ENCODE measurements around the gene HMCN1. TPM values are rescaled to one million over a fixed set of nuclear protein-coding genes. Genes with fewer than 3 reads are reported as not detected.

Gene HMCN1
- polyA plus RNA-seq, 1 of the 3 experiments (the other 2 are of a cell fraction): 59.5 TPM

- TF ChIP-seq, protein P1, sequence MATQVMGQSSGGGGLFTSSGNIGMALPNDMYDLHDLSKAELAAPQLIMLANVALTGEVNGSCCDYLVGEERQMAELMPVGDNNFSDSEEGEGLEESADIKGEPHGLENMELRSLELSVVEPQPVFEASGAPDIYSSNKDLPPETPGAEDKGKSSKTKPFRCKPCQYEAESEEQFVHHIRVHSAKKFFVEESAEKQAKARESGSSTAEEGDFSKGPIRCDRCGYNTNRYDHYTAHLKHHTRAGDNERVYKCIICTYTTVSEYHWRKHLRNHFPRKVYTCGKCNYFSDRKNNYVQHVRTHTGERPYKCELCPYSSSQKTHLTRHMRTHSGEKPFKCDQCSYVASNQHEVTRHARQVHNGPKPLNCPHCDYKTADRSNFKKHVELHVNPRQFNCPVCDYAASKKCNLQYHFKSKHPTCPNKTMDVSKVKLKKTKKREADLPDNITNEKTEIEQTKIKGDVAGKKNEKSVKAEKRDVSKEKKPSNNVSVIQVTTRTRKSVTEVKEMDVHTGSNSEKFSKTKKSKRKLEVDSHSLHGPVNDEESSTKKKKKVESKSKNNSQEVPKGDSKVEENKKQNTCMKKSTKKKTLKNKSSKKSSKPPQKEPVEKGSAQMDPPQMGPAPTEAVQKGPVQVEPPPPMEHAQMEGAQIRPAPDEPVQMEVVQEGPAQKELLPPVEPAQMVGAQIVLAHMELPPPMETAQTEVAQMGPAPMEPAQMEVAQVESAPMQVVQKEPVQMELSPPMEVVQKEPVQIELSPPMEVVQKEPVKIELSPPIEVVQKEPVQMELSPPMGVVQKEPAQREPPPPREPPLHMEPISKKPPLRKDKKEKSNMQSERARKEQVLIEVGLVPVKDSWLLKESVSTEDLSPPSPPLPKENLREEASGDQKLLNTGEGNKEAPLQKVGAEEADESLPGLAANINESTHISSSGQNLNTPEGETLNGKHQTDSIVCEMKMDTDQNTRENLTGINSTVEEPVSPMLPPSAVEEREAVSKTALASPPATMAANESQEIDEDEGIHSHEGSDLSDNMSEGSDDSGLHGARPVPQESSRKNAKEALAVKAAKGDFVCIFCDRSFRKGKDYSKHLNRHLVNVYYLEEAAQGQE (IDR thresholded peaks at IDR 0.05; ENCODE audit: low read depth, low read length): peak; percentile 97
Measured at GRCh38 chr1:186102547-186103148, 368.5 kb downstream of the HMCN1 start (continued).

GRCh38 chr1:186104459-186104858, 370.3 kb downstream of the HMCN1 start:
- no peak overlapping the region for H3K4me3 ChIP-seq (ENCODE audit: low read depth in 2 of 2, low read length in 1 of 2)
- POLR2A ChIA-PET: no interaction called here
- H3K27me3 ChIP-seq (ENCODE audit: insufficient read depth): no peaks in the 10 kb centered on the region
- WGBS (ENCODE audit: low lambda C conversion rate): 10% methylated on average over 1 of the region's 1 CpG
- no peaks in the 10 kb centered on the region; a peak in 1 of 4 replicates for H3K4me1 ChIP-seq (ENCODE audit: control insufficient read depth in 1 of 2, insufficient read depth in 2 of 2, low read depth in 1 of 2, low read length in 1 of 2)
- H3K4me2 ChIP-seq: no peak overlapping the region
- no peak overlapping the region for H3K9ac ChIP-seq
- TF ChIP-seq RAD21 (IDR thresholded peaks at IDR 0.05; ENCODE audit: low read length): no peak
- TF ChIP-seq, protein P2, sequence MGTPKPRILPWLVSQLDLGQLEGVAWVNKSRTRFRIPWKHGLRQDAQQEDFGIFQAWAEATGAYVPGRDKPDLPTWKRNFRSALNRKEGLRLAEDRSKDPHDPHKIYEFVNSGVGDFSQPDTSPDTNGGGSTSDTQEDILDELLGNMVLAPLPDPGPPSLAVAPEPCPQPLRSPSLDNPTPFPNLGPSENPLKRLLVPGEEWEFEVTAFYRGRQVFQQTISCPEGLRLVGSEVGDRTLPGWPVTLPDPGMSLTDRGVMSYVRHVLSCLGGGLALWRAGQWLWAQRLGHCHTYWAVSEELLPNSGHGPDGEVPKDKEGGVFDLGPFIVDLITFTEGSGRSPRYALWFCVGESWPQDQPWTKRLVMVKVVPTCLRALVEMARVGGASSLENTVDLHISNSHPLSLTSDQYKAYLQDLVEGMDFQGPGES (IDR thresholded peaks at IDR 0.05; ENCODE audit: low read depth, low read length): no peak
- no peak for TF ChIP-seq EP300 (IDR thresholded peaks at IDR 0.05; ENCODE audit: borderline replicate concordance in 1 of 2, low read depth in 1 of 2, low read length in 1 of 2)
- no peak for TF ChIP-seq CHD2 (IDR thresholded peaks at IDR 0.05; ENCODE audit: low read length, partially characterized antibody)
- TF ChIP-seq GATA2 (CRISPR knock-in tag; IDR thresholded peaks at IDR 0.05): no peak
- TF ChIP-seq POLR2AphosphoS5 (IDR thresholded peaks at IDR 0.05; ENCODE audit: low read depth, low read length): no peak
- TF ChIP-seq, protein P1 (IDR thresholded peaks at IDR 0.05; ENCODE audit: low read depth, low read length): no peak
- TF ChIP-seq FOXM1 (IDR thresholded peaks at IDR 0.05; ENCODE audit: low read depth): no peak
- no peak for TF ChIP-seq RFX5 (IDR thresholded peaks at IDR 0.05; ENCODE audit: low read length)
- TF ChIP-seq, protein P3, sequence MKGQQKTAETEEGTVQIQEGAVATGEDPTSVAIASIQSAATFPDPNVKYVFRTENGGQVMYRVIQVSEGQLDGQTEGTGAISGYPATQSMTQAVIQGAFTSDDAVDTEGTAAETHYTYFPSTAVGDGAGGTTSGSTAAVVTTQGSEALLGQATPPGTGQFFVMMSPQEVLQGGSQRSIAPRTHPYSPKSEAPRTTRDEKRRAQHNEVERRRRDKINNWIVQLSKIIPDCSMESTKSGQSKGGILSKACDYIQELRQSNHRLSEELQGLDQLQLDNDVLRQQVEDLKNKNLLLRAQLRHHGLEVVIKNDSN (IDR thresholded peaks at IDR 0.05; ENCODE audit: borderline replicate concordance, low read depth): no peak
- TF ChIP-seq TEAD4 (IDR thresholded peaks at IDR 0.05; ENCODE audit: borderline replicate concordance, insufficient read depth): no peak
- H3K36me3 ChIP-seq (replicated peaks in 1 of 2; ENCODE audit: control insufficient read depth in 1 of 2, insufficient read depth in 2 of 2, low read length in 1 of 2): peaks cover 8 to 27% of the 10 kb centered on the region in 2 experiments
- DNase-seq: no peak
- peak overlapping the region in 1 of 2 experiments; percentile 81; a peak in 1 of 4 replicates for H3K27ac ChIP-seq (ENCODE audit: low read depth in 2 of 2, low read length in 1 of 2)
- H3K79me2 ChIP-seq (ENCODE audit: insufficient read depth): no peaks in the 10 kb centered on the region
- peaks cover 22% of the 10 kb centered on the region for H3F3A ChIP-seq (replicated peaks; ENCODE audit: insufficient read depth)
- CTCF ChIA-PET: interaction anchor here (0.8 kb wide), 1 partner anchor 51 kb away, joined by 3 read pairs; no protein-coding TSS in a partner anchor
- no peaks in the 10 kb centered on the region for H4K20me1 ChIP-seq (ENCODE audit: insufficient read depth)
- no peaks in the 10 kb centered on the region for H3K9me2 ChIP-seq
- no peaks in the 10 kb centered on the region for H3K9me3 ChIP-seq
- H2AFZ ChIP-seq (ENCODE audit: low read depth): no peak overlapping the region
